ENCODE results near the gene MRAP.

MRAP gene

GRCh38 chr21:32322103-32322502 lies 23.4 kb downstream of the MRAP start:
- no peak for DNase-seq

DNA sequence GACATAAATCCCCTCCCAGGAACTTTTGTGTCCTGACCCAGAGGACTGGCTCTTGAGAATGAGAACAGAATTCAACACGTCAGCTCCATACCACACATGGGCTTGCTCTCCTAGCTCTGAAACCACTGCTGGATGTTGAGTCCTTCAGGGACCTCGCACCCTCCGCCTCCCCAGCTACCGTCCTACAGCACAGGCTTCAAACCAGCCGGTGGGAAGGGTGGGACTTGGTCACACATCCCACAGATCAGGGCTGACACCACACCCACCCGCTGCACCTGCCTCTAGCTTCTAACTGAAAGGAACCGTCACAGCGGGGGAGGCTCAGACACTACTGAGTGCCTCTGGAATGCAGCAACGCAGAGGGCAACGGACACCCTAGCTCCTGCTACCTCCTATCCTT lies 24.0 kb downstream of the MRAP start:
- DNase-seq = peak in 3 of 56 donors; percentile 5 to 35 (median 23)

GRCh38 chr21:32325706-32326105 lies 27.1 kb downstream of the MRAP start:
- DNase-seq = peak in 25 of 56 donors; percentile 14 to 55 (median 29)

DNA sequence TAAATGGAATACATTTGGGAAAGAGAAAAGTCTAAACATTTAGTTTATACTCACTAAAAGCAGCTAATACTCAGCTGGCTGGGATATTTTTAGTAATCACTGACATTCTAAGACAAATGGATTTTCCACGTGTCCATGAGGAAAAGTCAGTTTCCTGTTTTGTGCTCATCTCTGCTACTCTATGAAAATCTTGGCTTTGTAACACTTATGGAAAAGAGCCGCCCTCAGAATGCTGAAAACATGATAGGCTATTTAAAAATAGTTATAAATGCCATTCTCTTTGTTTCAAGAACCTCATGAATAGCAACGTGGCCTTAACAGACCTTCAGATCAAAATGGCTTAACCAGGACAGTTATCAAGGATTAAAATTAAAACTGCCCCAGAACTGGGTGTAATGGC lies 29.9 kb downstream of the MRAP start:
- no peak for DNase-seq

DNA sequence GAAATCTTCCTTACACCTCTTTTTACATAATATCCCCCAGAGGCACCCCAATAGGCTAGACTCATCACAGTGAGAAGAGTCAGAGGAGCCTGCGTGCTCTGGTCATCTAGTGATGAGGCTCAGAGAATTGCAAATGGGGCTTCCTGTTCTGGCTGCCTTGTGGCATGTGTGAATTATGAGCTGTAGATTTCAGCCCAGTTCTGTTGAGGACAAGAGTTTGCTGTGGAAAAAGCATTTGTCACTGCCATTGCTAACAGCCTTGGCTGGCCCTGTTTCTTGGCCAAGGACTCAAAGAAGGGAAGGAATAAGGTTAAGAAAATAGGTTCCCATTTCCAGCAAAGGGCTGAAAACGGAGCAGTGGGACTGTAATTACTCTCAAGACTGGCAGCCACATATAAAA lies 30.7 kb downstream of the MRAP start:
- peak in 2 of 56 donors; percentile 21 to 30 for DNase-seq

DNA sequence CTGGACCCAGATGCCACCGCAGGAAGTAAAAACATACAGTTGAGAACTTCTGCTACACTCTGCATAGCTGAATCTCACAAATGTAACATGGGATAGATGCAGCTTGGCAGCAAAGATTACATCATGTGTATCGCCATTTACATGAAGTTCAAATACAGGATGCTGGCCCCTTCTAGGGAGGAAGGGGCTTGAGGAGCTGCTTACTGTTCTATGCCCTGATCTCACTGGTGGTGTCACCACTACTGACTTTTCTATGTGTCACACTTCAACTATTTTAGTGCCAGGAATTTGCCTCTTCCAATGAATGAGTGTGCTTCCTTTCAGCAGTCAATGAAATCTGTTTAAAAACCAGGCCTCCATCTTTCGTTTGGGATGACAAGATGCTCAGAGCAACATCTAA lies 31.1 kb downstream of the MRAP start:
- no peak for DNase-seq

DNA sequence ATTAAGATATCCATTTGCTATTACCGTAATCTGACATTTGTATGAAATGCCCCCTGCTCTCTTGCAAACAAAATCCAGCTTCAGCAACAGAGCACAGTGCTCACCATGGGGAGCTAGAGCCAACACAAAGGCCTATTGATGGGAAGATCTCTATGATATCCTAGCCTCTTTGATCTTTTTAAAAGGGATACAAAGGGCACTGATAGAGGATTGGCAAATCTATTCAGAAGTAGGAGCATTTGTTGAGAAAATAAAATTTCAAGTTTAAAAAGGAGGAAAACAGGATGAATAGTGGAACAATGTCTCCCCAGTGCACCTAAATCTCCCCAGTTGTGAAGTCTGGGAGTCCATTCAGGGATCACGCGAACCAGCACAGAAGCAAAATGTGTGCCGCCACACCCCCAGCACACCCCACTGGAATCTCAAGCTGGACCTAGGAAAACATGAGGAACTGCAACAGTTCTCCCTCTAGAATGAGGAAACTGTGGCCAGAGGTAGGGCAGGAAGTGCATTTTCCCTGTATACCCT lies 32.2 kb downstream of the MRAP start:
- DNase-seq = peak in 7 of 56 donors; percentile 19 to 43 (median 26)

- peak in 12 of 56 donors; percentile 8 to 54 (median 30) for DNase-seq
Observed at GRCh38 chr21:32331444-32332305, 33.0 kb downstream of the MRAP start.

DNA sequence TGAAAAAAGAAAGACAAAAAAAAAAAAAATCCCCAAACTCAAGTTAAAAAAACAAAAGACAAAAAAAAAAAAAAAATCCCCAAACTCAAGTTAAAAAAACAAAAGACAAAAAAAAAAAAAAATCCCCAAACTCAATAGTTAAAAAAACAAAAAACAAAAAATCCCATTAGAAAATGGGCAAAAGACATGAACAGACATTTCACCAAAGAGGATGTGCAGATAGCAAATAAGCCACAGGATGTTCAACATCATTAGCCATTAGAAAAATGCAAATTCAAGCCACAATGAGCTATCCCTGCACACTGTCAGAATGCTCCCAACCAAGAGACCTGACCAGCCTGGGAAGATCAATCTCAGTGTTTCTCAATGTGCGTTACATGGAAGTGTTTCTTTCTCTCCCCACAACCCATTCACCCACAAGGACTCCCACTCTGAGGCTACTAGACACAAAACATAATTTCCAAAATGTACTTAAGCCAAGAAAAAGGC lies 33.9 kb downstream of the MRAP start:
- no peak for DNase-seq

DNA sequence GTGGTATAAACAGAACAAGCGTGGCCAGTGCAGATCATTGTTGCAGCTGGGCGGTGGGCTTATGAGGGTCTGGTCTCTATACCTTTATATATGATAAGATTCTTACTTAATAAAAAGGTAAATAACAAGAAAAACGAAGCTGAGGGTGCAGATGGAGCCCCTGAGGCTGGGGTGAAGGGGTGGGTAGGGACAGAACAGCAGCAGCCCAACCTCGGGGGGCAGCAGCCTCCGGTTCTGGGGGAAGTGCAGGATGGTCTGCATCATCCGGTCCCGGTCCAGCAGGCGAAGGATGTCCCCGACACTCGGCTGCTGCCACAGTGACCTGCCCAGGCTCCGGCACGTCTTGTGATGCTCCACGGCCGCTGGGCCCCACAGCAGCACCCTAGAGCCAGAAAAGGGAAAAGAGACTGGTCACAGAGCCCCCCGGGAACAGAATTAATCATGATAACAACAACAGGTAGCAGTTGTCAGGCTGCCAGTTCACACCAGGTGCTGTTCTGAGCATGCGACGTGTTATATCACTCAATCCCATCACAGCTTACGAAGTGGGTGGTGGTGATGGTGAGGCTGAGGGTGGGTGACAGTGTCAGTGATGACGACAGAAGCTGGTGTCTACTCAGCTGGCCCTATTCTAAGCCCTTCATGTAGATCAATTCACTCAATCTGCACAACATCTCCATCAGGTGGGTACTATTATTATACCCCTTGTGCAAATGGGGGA lies 35.5 kb downstream of the MRAP start:
- no peak for DNase-seq

- DNase-seq = peak in 47 of 56 donors; percentile 18 to 80 (median 57)
Observed at GRCh38 chr21:32334980-32335531, 36.4 kb downstream of the MRAP start.

GRCh38 chr21:32335601-32336575 lies 37.2 kb downstream of the MRAP start:
- DNase-seq = peak in 54 of 56 donors; percentile 13 to 92 (median 77)

DNA sequence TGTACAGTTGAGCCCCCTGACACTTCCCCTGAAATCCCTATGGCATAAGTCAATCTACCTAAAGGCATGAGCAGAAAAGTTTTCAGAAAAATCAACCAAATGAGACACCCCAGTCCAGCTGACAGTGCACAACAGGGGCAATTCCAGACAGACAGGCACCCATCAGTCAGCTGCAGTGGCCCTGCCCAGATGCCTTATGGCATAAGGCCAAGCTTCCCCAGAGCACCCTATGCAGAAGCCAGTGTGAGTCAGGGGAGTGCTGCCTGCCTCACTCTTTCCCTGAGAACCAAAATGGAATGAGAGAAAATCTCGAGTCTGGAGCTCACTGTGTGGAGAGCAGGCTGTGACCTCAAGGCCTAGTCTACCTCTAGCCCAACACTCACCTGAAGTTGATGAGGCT lies 38.1 kb downstream of the MRAP start:
- peak in 27 of 56 donors; percentile 7 to 66 (median 34) for DNase-seq

GRCh38 chr21:32337206-32337605 lies 38.6 kb downstream of the MRAP start:
- DNase-seq = no peak

DNA sequence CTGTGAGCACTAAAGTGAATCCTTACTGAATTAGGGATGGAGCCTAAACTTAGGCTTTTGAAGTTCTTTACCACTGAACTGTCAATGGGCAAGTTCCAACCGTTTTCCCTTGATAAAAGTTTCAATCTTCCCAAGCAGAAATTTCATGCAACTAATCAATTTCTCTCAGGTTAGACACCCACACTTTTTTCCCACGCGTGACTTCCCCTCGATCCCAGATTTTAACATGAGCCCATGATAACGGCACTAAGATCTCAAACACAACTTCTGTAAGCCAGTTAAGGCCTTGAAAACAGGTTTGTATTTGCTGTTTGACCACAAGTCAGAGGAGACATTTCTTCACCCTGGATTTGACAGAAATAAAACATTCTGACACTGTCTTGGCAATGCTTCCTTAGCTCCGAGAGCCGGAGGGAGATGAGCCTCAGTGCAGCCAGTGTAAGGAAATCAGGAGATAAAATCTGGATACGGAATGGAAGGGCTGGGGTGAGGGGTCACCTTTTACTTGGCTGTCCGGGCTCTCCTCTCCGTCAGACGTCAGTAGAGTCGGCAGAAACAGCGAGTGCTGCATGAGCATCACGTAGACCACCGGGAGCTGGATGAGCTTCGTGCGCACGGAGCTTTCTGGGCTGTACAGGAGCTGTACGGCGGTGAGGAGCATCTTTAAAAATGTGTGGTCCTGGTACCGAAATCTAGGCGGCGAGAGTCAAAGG lies 39.7 kb downstream of the MRAP start:
- DNase-seq = no peak

DNA sequence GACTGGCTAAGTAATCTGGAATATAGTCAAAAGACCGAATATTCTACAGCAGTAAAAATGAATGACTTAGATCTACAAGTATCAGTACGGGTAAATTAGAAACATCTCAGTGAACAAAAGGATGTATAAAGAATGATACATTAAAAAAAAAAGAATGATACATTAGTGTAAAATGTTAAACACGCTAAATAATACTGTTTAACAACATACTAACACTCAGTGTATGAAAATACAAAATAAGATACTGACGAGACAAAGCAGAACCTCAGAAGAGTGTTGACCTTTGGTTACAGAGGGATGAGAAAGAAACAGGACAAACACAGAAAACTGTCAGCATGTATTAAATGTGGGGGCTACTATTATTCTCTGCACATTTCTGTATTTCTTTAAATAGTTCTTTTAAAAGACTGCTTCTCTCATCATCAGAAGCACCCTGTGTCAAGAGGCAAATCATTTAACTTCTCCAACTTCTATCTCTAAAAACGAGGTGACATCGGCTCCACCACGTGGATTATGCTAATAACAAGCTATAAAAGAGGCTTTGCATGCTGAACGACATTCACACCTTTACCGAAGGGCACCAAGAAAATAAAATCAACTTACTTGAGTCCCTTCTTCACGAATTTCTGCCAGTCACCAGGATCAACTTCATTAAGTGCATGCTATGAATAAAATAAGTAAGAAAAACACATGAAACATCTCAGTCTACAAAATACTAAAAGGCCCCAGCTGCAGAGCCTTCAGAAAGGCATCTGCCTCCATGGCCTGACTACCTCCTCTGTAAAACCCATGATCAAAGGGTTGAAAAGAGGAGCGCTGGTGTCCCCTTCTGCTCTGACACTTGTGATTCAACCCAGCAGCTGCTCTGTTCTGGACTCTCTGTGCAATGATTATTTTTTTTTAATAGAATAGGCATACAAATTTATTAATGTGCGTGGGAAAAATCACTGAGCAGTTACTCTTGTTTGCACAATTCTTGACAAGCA lies 42.5 kb downstream of the MRAP start:
- peak in 8 of 56 donors; percentile 8 to 52 (median 15) for DNase-seq

DNA sequence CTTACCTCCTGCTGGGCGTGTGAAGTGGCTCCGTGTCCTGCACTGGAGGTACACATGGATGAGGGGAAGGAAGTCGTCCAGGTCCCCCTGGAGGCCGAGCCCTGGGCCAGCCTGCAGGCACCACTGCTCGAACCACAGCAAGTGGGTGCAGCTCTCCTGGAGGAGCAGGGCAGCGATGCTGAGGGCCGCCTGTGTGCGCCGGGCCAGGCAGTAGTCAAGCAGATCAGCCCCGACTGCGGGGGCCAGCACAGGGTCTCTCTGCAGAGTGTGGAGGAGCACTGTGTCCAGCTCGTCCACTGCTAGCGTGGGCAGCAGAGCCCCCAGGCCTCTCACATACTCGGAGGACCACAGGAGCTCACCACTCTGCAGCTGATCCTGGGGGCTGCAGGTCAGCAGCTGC lies 48.3 kb downstream of the MRAP start:
- DNase-seq = no peak

- no peak for DNase-seq
Observed at GRCh38 chr21:32347351-32347750, 48.7 kb downstream of the MRAP start.

GRCh38 chr21:32347977-32348376 lies 49.3 kb downstream of the MRAP start:
- no peak for DNase-seq
